Naive thymus-derived CD4-positive, alpha-beta T cell (primary cell): Measurements from ENCODE around the gene LSM4. TPM values are rescaled to one million over a fixed set of nuclear protein-coding genes. Genes with fewer than 3 reads are reported as not detected.

Experiments
- ATAC-seq: fragments of 150-1000 bp; cut with Tn5 transposase; 2 replicates; pipeline ENCODE4 v1.10.0; 2021; ENCODE audit warnings: mild to moderate bottlenecking, moderate library complexity
- CTCF ChIA-PET: fragments of 350-600 bp; sonication (Branson Sonifier 250); formaldehyde crosslinking; loops from one replicate; lab custom pipeline; 2021; ENCODE audit warnings: antibody characterized with exemption; lab: Charles Lee
- POLR2A ChIA-PET: fragments of 350-600 bp; sonication (Branson Sonifier 250); formaldehyde crosslinking; loops from one replicate; lab custom pipeline; 2021; ENCODE audit warnings: antibody characterized with exemption, inconsistent platforms; lab: Charles Lee
- DNase-seq, 9 donors: peaks; one replicate each; pipeline versions ENCODE4 v3.0.0 to v3.0.0-alpha.2; 2020 to 2022; ENCODE audit warnings: mixed read lengths in 1 of 9
- H3K27ac ChIP-seq: one replicate; pipeline ENCODE4 v1.7.0; 2013; ENCODE audit warnings: mild to moderate bottlenecking, low read depth, low read length, moderate library complexity
- H3K27me3 ChIP-seq, 2 donors: one replicate each; pipeline ENCODE4 v1.7.0; 2013; ENCODE audit warnings: low read length in 2 of 2, mild to moderate bottlenecking in 2 of 2, moderate library complexity in 2 of 2; ENCODE audit not compliant: control insufficient read depth in 2 of 2, insufficient read depth in 2 of 2
- H3K36me3 ChIP-seq, 3 experiments: 1 replicate in 2 of 3; 2 replicates in 1 of 3; pipeline ENCODE4 v1.7.0; 2013; ENCODE audit warnings: low read length in 3 of 3, mild to moderate bottlenecking in 3 of 3, moderate library complexity in 1 of 3; ENCODE audit not compliant: insufficient read depth in 3 of 3, control insufficient read depth in 2 of 3
- H3K4me1 ChIP-seq, 2 donors: one replicate each; pipeline ENCODE4 v1.7.0; 2013; ENCODE audit warnings: low read length in 2 of 2, mild to moderate bottlenecking in 2 of 2, moderate library complexity in 1 of 2; ENCODE audit not compliant: control insufficient read depth in 2 of 2, insufficient read depth in 2 of 2
- H3K4me3 ChIP-seq: 2 replicates; pipeline ENCODE4 v1.7.0; 2013; ENCODE audit warnings: mild to moderate bottlenecking, low read length
- H3K9me3 ChIP-seq, 3 experiments: 1 replicate in 2 of 3; 2 replicates in 1 of 3; pipeline ENCODE4 v1.7.0; 2013; ENCODE audit warnings: low read length in 3 of 3; ENCODE audit not compliant: control insufficient read depth in 2 of 3
- H3K27ac Mint-ChIP-seq, 9 donors: one replicate each; pipeline ENCODE4 v1.8.0; 2020 to 2022; ENCODE audit warnings: mixed read lengths in 9 of 9, mild to moderate bottlenecking in 8 of 9, moderate library complexity in 5 of 9, inconsistent platforms in 2 of 9
- H3K27me3 Mint-ChIP-seq, 5 donors: one replicate each; pipeline ENCODE4 v1.8.0; 2021 to 2022; ENCODE audit warnings: mixed read lengths in 5 of 5, mild to moderate bottlenecking in 1 of 5
- H3K36me3 Mint-ChIP-seq, 5 donors: one replicate each; pipeline ENCODE4 v1.8.0; 2020 to 2022; ENCODE audit warnings: mixed read lengths in 5 of 5, mild to moderate bottlenecking in 3 of 5, inconsistent platforms in 1 of 5
- H3K4me1 Mint-ChIP-seq, 7 donors: one replicate each; pipeline ENCODE4 v1.8.0; 2020 to 2022; ENCODE audit warnings: mixed read lengths in 7 of 7, mild to moderate bottlenecking in 3 of 7, inconsistent platforms in 1 of 7
- H3K4me3 Mint-ChIP-seq, 10 donors: one replicate each; pipeline ENCODE4 v1.8.0; 2020 to 2022; ENCODE audit warnings: mild to moderate bottlenecking in 10 of 10, mixed read lengths in 10 of 10, moderate library complexity in 6 of 10, inconsistent platforms in 2 of 10
- H3K9me3 Mint-ChIP-seq, 11 donors: one replicate each; pipeline ENCODE4 v1.8.0; 2020 to 2022; ENCODE audit warnings: mixed read lengths in 11 of 11, mild to moderate bottlenecking in 4 of 11, inconsistent platforms in 1 of 11, moderate library complexity in 1 of 11
- intact Hi-C, 2 donors: fragments of 100-400 bp; cut with micrococcal nuclease; formaldehyde crosslinking; loops; one replicate each; pipeline ENCODE4 v1.15.1; 2023
- polyA plus RNA-seq, 2 donors: library from polyadenylated mRNA; unstranded; fragments of 300-500 nt; fragmentation: Illumina TruSeq; gene quantifications; one replicate each; pipeline ENCODE4 v1.2.3, GENCODE V29; 2021
- total RNA-seq, 6 experiments: library from RNA in 5 of 6; stranded (reverse) in 5 of 6; gene quantifications; 1 replicate in 5 of 6; 2 replicates in 1 of 6; pipeline ENCODE4 v1.2.3 and lab custom pipeline; 2021 to 2026

LSM4 gene
- total and polyA plus RNA-seq, 7 experiments from 2014 or later, result 45.3 to 163 (median 67.5) TPM

GRCh38 chr19:18312092-18312534, 10.8 kb downstream of the LSM4 start:
- H3K27me3 Mint-ChIP-seq, result no peaks in the 10 kb centered on the region
- H3K36me3 ChIP-seq, result peaks cover 0 to 52% (median 5%) of the 10 kb centered on the region in 3 experiments
- intact Hi-C loops, result no loop called here
- no peaks in the 10 kb centered on the region for H3K9me3 ChIP-seq
- peaks cover 0 to 11% (median under 1%) of the 10 kb centered on the region in 5 donors for H3K36me3 Mint-ChIP-seq
- ATAC-seq (no peak), DNase-seq (no peak)
- no peak overlapping the region for H3K4me3 Mint-ChIP-seq
- no peaks in the 10 kb centered on the region for H3K9me3 Mint-ChIP-seq
- no peak overlapping the region for H3K27ac ChIP-seq
- H3K4me1 ChIP-seq, result peaks cover 0 to 15% of the 10 kb centered on the region in 2 donors
- no peaks in the 10 kb centered on the region for H3K27me3 ChIP-seq
- CTCF ChIA-PET, result interaction anchor here (1.4 kb wide), 1 partner anchor 33 kb away, joined by 5 read pairs; no protein-coding TSS in a partner anchor
- no peak overlapping the region for H3K4me3 ChIP-seq
- peak overlapping the region in 1 of 9 donors; percentile 19 for H3K27ac Mint-ChIP-seq
- POLR2A ChIA-PET, result interaction anchor here (0.6 to 7.4 kb wide), 5 partner anchors 9 to 280 kb away, joined by 6 to 103 read pairs (median 14); partner anchors contain the start of genes JUND and LSM4
- peaks cover 4 to 35% (median 20%) of the 10 kb centered on the region in 7 donors for H3K4me1 Mint-ChIP-seq

GRCh38 chr19:18311502-18312091, 11.3 kb downstream of the LSM4 start:
- Histone ChIP-seq H3K9me3 (no peaks in the 10 kb centered on the region), H3K27ac (no peak overlapping the region), H3K4me1 (peaks cover under 1 to 17% of the 10 kb centered on the region in 2 donors), H3K36me3 (peaks cover 0 to 52% (median 5%) of the 10 kb centered on the region in 3 experiments), H3K27me3 (no peaks in the 10 kb centered on the region), H3K4me3 (no peak overlapping the region)
- ATAC-seq, result no peak
- H3K36me3 Mint-ChIP-seq, result peaks cover 0 to 11% (median 5%) of the 10 kb centered on the region in 5 donors
- ChIA-PET POLR2A (interaction anchor here (0.6 to 4.2 kb wide), 4 partner anchors 11 to 279 kb away, joined by 4 to 40 read pairs (median 10); partner anchors contain the start of genes JUND and LSM4), CTCF (interaction anchor here (1.4 kb wide), 1 partner anchor 32 kb away, joined by 5 read pairs; no protein-coding TSS in a partner anchor)
- peaks cover 10 to 38% (median 24%) of the 10 kb centered on the region in 7 donors for H3K4me1 Mint-ChIP-seq
- H3K9me3 Mint-ChIP-seq, result no peaks in the 10 kb centered on the region
- no peak overlapping the region for H3K27ac Mint-ChIP-seq
- no peak overlapping the region for H3K4me3 Mint-ChIP-seq
- DNase-seq, result no peak
- H3K27me3 Mint-ChIP-seq, result no peaks in the 10 kb centered on the region
- intact Hi-C loops, result no loop called here

DNA sequence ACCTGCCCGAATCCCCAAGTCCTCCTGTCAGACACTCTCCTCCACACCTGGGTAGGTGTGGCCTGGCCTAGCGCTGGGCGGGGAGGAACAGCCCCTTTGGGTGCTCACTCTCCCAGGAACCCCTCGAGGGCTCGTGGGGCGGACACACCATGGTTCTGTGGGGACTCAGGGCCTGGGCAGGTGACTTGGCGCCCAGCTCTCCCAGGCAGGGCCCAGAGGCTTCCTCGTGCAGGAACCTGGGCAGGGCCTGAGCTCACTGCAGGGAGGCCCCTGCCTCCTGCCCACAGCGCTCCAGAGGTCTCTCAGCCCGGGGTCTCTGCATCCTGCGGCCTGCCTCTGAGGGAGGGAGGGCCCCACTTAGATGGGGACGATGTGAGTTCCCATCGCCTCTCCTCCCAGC, 11.9 kb downstream of the LSM4 start:
- H3K36me3 ChIP-seq, result peaks cover 0 to 52% (median 5%) of the 10 kb centered on the region in 3 experiments
- DNase-seq, result no peak
- Mint-ChIP-seq H3K4me1 (peaks cover 12 to 41% (median 24%) of the 10 kb centered on the region in 7 donors), H3K4me3 (no peak overlapping the region), H3K27me3 (no peaks in the 10 kb centered on the region), H3K27ac (peak overlapping the region in 2 of 9 donors; percentile 41 to 71), H3K9me3 (no peaks in the 10 kb centered on the region), H3K36me3 (peaks cover 0 to 11% (median 6%) of the 10 kb centered on the region in 5 donors)
- no peaks in the 10 kb centered on the region for H3K9me3 ChIP-seq
- ChIA-PET POLR2A (interaction anchor here (1.0 to 4.2 kb wide), 4 partner anchors 11 to 31 kb away, joined by 3 to 40 read pairs (median 9); partner anchors contain the start of genes JUND and LSM4), CTCF (interaction anchor here (0.5 kb wide), 1 partner anchor 44 kb away, joined by 4 read pairs; no protein-coding TSS in a partner anchor)
- H3K27me3 ChIP-seq, result no peaks in the 10 kb centered on the region
- no peak for ATAC-seq
- intact Hi-C loops, result no loop called here
- H3K4me3 ChIP-seq, result no peak overlapping the region
- H3K27ac ChIP-seq, result no peak overlapping the region
- H3K4me1 ChIP-seq, result peaks cover 7 to 23% of the 10 kb centered on the region in 2 donors

DNA sequence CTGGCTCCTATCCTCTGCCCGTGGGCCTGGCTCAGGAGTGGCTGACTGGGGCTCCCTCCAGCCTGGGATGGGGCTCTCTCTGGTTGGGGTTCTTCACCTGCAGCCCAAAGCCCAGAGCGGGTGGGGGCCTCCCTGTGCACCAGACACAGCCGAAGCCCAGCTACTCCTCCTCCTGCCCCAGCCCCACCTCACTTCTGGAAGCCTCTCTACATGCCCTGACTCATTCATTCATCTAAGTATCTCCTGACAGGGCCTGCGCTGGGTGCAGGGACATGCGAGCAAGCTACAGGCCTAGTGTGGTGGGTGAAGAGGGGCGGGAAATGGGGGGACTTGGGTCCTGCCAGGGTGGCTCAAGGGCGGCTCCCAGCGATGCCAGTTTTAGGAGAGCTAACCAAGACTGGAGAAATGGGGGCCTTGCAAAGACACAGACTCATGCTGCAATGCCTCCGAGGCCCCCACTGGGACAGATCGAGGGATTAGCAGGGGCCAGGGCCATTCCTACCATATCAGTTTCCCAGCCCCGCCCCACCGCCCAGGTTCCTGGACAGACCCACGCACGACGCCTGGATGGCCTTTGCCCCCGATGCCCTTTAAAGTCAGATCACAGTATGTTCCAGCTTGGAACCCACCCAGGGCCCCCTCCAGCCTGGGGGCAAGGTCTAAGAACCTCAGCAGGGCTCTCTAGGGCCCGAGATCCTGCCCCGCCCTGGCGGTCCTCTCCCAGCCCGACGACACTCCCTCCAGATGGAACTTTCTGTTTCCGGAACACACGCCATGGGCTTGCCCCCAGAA, 12.6 kb downstream of the LSM4 start:
- ChIA-PET POLR2A (interaction anchor here (0.5 to 4.2 kb wide), 7 partner anchors 8 to 126 kb away, joined by 3 to 40 read pairs (median 4); partner anchors contain the start of gene JUND), CTCF (interaction anchor here (0.5 kb wide), 1 partner anchor 45 kb away, joined by 4 read pairs; no protein-coding TSS in a partner anchor)

DNA sequence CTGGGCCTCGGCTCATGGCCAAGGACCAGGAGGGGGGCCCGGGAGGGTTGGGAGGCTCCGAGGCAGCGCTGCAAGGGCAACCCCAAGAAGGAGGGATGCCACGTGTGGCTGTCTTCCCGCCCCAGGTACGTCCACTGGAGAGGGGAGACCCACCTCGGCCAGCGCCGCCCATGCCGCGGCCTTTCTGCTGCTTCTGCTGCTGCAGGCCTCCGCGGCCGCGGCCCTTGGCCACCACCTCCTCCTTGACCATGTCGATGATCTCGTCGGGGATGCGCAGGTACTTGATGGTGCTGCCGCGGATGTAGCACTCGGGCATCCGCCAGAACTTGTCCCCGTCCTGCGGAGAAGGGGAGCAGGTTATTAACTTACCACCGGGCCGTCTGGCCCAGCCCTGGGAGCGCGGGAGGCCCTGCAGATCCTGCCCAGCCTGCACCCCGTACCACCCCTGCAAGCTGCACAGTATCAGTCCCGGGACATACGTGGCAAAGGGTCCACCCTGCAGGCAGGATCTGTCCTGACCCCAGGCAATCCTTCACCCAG, 13.3 kb downstream of the LSM4 start:
- H3K4me3 ChIP-seq, result no peak overlapping the region
- DNase-seq (no peak), ATAC-seq (no peak)
- POLR2A ChIA-PET, result interaction anchor here (0.5 to 4.2 kb wide), 9 partner anchors 8 to 125 kb away, joined by 3 to 88 read pairs (median 6); partner anchors contain the start of gene JUND
- peaks cover 0 to 51% (median 5%) of the 10 kb centered on the region in 3 experiments for H3K36me3 ChIP-seq
- no peak overlapping the region for H3K27ac Mint-ChIP-seq
- H3K4me3 Mint-ChIP-seq, result no peak overlapping the region
- H3K4me1 ChIP-seq, result peaks cover 15 to 32% of the 10 kb centered on the region in 2 donors
- H3K36me3 Mint-ChIP-seq, result peaks cover 0 to 12% (median 6%) of the 10 kb centered on the region in 5 donors
- H3K27me3 ChIP-seq, result no peaks in the 10 kb centered on the region
- H3K4me1 Mint-ChIP-seq, result peaks cover 12 to 44% (median 32%) of the 10 kb centered on the region in 7 donors
- intact Hi-C loops, result no loop called here
- CTCF ChIA-PET, result no interaction called here
- no peaks in the 10 kb centered on the region for H3K9me3 ChIP-seq
- H3K27me3 Mint-ChIP-seq, result no peaks in the 10 kb centered on the region
- no peaks in the 10 kb centered on the region for H3K9me3 Mint-ChIP-seq
- no peak overlapping the region for H3K27ac ChIP-seq

More for the DNA sequence above, 12.6 kb downstream of the LSM4 start:
- ATAC-seq, result no peak
- Mint-ChIP-seq H3K27me3 (no peaks in the 10 kb centered on the region), H3K4me3 (no peak overlapping the region), H3K9me3 (no peaks in the 10 kb centered on the region), H3K27ac (peak overlapping the region in 3 of 9 donors; percentile 28 to 71 (median 46)), H3K36me3 (peaks cover 0 to 11% (median 6%) of the 10 kb centered on the region in 5 donors), H3K4me1 (peaks cover 12 to 42% (median 25%) of the 10 kb centered on the region in 7 donors)
- Histone ChIP-seq H3K4me3 (no peak overlapping the region), H3K36me3 (peaks cover 0 to 52% (median 5%) of the 10 kb centered on the region in 3 experiments), H3K4me1 (peaks cover 13 to 30% of the 10 kb centered on the region in 2 donors), H3K27me3 (no peaks in the 10 kb centered on the region), H3K27ac (no peak overlapping the region), H3K9me3 (no peaks in the 10 kb centered on the region)
- no peak for DNase-seq
- intact Hi-C loops, result no loop called here

- DNase-seq (no peak), ATAC-seq (no peak)
- Mint-ChIP-seq H3K4me1 (peaks cover 12 to 44% (median 33%) of the 10 kb centered on the region in 7 donors), H3K27ac (peak overlapping the region in 1 of 9 donors; percentile 47), H3K4me3 (no peak overlapping the region), H3K36me3 (peaks cover 0 to 19% (median 6%) of the 10 kb centered on the region in 5 donors), H3K9me3 (no peaks in the 10 kb centered on the region), H3K27me3 (no peaks in the 10 kb centered on the region)
- no peaks in the 10 kb centered on the region for H3K9me3 ChIP-seq
- POLR2A ChIA-PET, result interaction anchor here (0.7 to 3.4 kb wide), 9 partner anchors 9 to 34 kb away, joined by 3 to 88 read pairs (median 5); partner anchors contain the start of genes JUND and LSM4
- no peaks in the 10 kb centered on the region for H3K27me3 ChIP-seq
- intact Hi-C loops, result no loop called here
- CTCF ChIA-PET, result interaction anchor here (1.7 kb wide), 1 partner anchor 29 kb away, joined by 7 read pairs; no protein-coding TSS in a partner anchor
- H3K4me1 ChIP-seq, result peaks cover 21 to 32% of the 10 kb centered on the region in 2 donors
- H3K4me3 ChIP-seq, result no peak overlapping the region
- H3K36me3 ChIP-seq, result peaks cover 0 to 48% (median 5%) of the 10 kb centered on the region in 3 experiments
- H3K27ac ChIP-seq, result no peak overlapping the region
Measured at GRCh38 chr19:18308948-18309325, 13.9 kb downstream of the LSM4 start.
